WTC11 (cell line): Measurements from ENCODE around the gene TMEM178B.

Source experiments
- ARID4B ChIP-seq: sonication (generic); formaldehyde crosslinking; IDR thresholded peaks from 2 replicates; pipeline ENCODE4 v1.8.0; 2023; ENCODE audit warnings: missing genetic modification reagents, mild to moderate bottlenecking, borderline replicate concordance
- CTCF ChIP-seq: fragments of 200-600 bp; IDR thresholded peaks from 2 replicates; pipeline ENCODE4 v1.8.0; 2022; ENCODE audit warnings: antibody characterized with exemption
- ETV6 ChIP-seq: sonication (generic); formaldehyde crosslinking; IDR thresholded peaks from 2 replicates; pipeline ENCODE4 v1.8.1; 2022; ENCODE audit warnings: mild to moderate bottlenecking, missing genetic modification reagents
- JUN ChIP-seq: sonication (generic); formaldehyde crosslinking; IDR thresholded peaks from 2 replicates; pipeline ENCODE4 v1.8.0; 2023; ENCODE audit warnings: mild to moderate bottlenecking, missing genetic modification reagents

DNA sequence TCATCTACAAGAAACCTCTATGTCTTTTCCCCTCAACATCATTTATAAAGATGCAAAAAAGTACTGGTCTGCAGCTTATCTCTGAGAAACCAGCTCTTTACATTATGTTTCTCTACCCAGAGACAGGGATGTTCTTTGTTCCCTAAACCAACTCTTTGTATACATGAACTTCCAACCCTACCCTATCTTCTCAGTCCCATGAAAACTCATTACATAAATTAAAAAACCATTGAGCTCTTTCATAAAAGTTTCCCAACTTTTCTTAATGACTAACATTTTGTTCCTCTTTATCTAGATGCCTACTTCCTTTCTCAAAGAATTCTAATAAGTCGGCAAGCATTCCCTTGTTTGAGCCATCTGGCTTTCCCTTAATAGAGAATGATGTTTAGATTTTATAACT, 284.5 kb downstream of the TMEM178B start:
- TF ChIP-seq ARID4B (CRISPR knock-in tag) (no peak), CTCF (no peak), ETV6 (CRISPR knock-in tag) (no peak), JUN (no peak)
